ENCODE measurements around the gene GCNT2.

GRCh38 chr6:10526156-10526555, 5.0 kb downstream of the GCNT2 start:
- TF ChIP-seq EZH2 (IDR thresholded peaks at IDR 0.05; ENCODE audit: low read depth, low read length, severe bottlenecking): no peak
- no peak for TF ChIP-seq TAF7 (optimal IDR thresholded peaks at IDR 0.05; ENCODE audit: borderline replicate concordance, low read depth, low read length)
- TF ChIP-seq CTCF (IDR thresholded peaks at IDR 0.05; ENCODE audit: control extremely low read depth in 1 of 3, insufficient read depth in 1 of 3, low read depth in 1 of 3, low read length in 3 of 3): no peak
- no peak for TF ChIP-seq EP300 (IDR thresholded peaks at IDR 0.05; ENCODE audit: borderline replicate concordance in 1 of 2, low read depth in 2 of 2, low read length in 2 of 2)
- TF ChIP-seq NANOG (IDR thresholded peaks at IDR 0.05; ENCODE audit: insufficient read depth, low read depth, low read length, poor library complexity, severe bottlenecking): no peak
- TF ChIP-seq, protein P1, sequence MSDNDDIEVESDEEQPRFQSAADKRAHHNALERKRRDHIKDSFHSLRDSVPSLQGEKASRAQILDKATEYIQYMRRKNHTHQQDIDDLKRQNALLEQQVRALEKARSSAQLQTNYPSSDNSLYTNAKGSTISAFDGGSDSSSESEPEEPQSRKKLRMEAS (IDR thresholded peaks at IDR 0.05): no peak
